Lower lobe of right lung (tissue), 2 donors: ENCODE results near the gene PNPLA2. TPM values are rescaled to one million over a fixed set of nuclear protein-coding genes. Genes with fewer than 3 reads are reported as not detected.

Source experiments
- ATAC-seq, 2 donors: fragments of 200-7000 bp; cut with Tn5 transposase; one replicate each; pipeline ENCODE4 v1.9.1; 2020 to 2022; ENCODE audit warnings: mild to moderate bottlenecking in 2 of 2, moderate library complexity in 2 of 2
- DNase-seq: peaks from one replicate; pipeline ENCODE4 v3.0.0-alpha.2; 2020
- H3K27ac ChIP-seq: fragments of 200-600 bp; one replicate; pipeline ENCODE4 v1.8.0; 2022
- H3K27me3 ChIP-seq: fragments of 200-600 bp; one replicate; pipeline ENCODE4 v1.8.0; 2022; ENCODE audit warnings: low read depth
- H3K36me3 ChIP-seq: fragments of 200-600 bp; one replicate; pipeline ENCODE4 v1.8.0; 2022; ENCODE audit warnings: mild to moderate bottlenecking
- H3K4me1 ChIP-seq: fragments of 200-600 bp; one replicate; pipeline ENCODE4 v1.8.0; 2022
- H3K4me3 ChIP-seq: fragments of 200-600 bp; one replicate; pipeline ENCODE4 v1.8.0; 2022; ENCODE audit warnings: mild to moderate bottlenecking
- H3K9me3 ChIP-seq: fragments of 200-600 bp; one replicate; pipeline ENCODE4 v1.8.0; 2022
- intact Hi-C: fragments of 100-400 bp; cut with DNase I; formaldehyde crosslinking; loops from one replicate; pipeline ENCODE4 v1.11.0; 2022
- total RNA-seq: library from RNA; stranded (reverse); fragmentation: NEBNext Ultra II Directional; extraction: Animal tissue kit (Norgen Biotek cat#: 25700); gene quantifications from one replicate; pipeline ENCODE4 v1.2.1, GENCODE V29; 2021
- TF ChIP-seq, protein P1 (sequence below): fragments of 200-600 bp; IDR thresholded peaks from one replicate; pipeline ENCODE4 v1.8.0; 2022; ENCODE audit warnings: antibody characterized with exemption, mild to moderate bottlenecking
- donor health status: DM: no; HTN: yes; CAD: no; lungs with severe emphysema.

Gene PNPLA2
- total RNA-seq, 1 donor from 2014 or later = 137 TPM

DNA sequence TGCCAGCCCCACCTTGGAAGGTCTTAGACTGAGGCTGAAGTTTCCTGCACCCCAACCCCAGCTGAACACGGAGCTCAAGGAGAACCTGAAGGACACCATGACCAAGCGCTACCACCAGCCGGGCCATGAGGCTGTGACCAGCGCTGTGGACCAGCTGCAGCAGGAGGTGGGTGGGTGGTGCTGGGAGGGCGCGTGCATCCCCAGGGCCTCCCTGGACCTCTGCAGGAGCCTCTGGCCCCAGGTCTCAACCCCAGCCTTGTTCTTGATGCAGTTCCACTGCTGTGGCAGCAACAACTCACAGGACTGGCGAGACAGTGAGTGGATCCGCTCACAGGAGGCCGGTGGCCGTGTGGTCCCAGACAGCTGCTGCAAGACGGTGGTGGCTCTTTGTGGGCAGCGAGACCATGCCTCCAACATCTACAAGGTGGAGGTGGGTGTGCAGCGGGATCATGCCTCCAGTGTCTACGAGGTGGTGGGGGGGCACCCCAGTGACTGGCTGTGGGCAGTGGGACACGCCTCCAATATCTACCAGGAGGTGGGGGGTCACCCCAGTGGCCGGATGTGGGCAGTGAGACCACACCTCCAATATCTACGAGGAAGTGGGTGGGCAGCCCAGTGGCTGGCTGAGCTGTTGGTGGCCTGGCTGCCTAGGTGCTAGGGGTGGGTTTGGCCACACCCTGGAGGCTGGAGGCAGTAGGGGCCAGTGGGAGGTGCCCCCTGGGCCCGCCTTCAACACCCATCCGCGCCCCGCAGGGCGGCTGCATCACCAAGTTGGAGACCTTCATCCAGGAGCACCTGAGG is 18.7 kb downstream of the PNPLA2 start:
- Histone ChIP-seq H3K4me3 (no peak overlapping the region), H3K27me3 (no peaks in the 10 kb centered on the region), H3K4me1 (peaks cover 72% of the 10 kb centered on the region), H3K36me3 (peaks cover 52% of the 10 kb centered on the region), H3K27ac (no peak overlapping the region), H3K9me3 (no peaks in the 10 kb centered on the region)
- intact Hi-C loops = no loop called here
- no peak for ATAC-seq
- DNase-seq = peak; percentile 51
- TF ChIP-seq, protein P1, sequence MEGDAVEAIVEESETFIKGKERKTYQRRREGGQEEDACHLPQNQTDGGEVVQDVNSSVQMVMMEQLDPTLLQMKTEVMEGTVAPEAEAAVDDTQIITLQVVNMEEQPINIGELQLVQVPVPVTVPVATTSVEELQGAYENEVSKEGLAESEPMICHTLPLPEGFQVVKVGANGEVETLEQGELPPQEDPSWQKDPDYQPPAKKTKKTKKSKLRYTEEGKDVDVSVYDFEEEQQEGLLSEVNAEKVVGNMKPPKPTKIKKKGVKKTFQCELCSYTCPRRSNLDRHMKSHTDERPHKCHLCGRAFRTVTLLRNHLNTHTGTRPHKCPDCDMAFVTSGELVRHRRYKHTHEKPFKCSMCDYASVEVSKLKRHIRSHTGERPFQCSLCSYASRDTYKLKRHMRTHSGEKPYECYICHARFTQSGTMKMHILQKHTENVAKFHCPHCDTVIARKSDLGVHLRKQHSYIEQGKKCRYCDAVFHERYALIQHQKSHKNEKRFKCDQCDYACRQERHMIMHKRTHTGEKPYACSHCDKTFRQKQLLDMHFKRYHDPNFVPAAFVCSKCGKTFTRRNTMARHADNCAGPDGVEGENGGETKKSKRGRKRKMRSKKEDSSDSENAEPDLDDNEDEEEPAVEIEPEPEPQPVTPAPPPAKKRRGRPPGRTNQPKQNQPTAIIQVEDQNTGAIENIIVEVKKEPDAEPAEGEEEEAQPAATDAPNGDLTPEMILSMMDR = no peak

DNA sequence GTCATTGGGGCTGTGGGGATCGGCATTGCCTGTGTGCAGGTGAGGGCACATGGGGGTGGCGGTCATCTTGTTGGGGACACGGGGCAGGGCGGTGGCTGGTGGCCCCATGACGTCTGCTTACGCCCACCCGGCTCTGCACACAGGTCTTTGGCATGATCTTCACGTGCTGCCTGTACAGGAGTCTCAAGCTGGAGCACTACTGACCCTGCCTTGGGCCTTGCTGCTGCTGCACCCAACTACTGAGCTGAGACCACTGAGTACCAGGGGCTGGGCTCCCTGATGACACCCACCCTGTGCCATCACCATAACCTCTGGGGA is 19.2 kb downstream of the PNPLA2 start:
- Histone ChIP-seq H3K27ac (no peak overlapping the region), H3K9me3 (no peaks in the 10 kb centered on the region), H3K27me3 (no peaks in the 10 kb centered on the region), H3K4me3 (no peak overlapping the region), H3K36me3 (peaks cover 52% of the 10 kb centered on the region), H3K4me1 (peaks cover 70% of the 10 kb centered on the region)
- TF ChIP-seq, protein P1 = no peak
- intact Hi-C loops = no loop called here
- no peak for ATAC-seq
- DNase-seq = no peak

DNA sequence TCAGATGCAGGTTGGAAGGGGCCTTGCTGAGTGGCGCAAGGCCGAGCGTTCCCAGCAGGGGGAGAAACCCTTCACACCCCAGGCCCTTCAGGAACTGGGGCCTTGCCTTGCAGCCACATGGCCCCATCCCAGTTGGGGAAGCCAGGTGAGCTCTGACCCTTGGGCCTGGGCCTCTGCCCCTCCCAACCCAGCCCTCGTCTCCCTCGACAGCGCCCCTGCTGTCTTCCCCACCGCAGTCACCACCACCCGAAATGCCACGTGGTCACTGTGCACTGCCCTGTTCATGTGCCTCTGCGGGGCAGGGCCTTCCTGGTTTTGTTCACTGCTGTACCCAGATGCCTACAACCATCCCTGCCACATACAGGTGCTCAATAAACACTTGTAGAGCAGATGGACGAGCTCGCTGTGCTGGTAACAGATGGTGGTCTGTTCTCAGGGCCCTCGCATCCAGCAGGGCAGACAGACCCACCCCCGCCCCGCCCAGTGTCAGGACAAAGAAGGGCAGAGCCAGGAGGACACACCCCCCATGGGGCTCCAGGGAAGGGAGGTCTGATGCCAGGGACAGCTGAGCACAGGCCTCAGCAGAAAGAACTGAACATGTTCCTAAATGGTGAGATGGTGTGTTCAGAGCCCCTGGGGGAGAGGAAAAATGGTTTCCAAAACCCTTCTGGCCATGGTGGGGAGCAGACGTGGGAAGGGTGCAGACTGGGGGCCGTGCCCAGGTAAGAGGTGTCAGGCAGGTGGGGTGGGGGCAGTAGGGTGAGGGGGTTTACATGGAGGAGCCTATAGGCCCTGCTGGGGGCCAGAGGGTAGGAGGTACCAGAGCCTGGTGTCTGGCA is 19.9 kb downstream of the PNPLA2 start:
- Histone ChIP-seq H3K4me1 (peaks cover 71% of the 10 kb centered on the region), H3K27me3 (no peaks in the 10 kb centered on the region), H3K4me3 (no peak overlapping the region), H3K36me3 (peaks cover 52% of the 10 kb centered on the region), H3K27ac (no peak overlapping the region), H3K9me3 (no peaks in the 10 kb centered on the region)
- TF ChIP-seq, protein P1 = peak; percentile 13
- DNase-seq (no peak), ATAC-seq (no peak)
- intact Hi-C loops = no loop called here

DNA sequence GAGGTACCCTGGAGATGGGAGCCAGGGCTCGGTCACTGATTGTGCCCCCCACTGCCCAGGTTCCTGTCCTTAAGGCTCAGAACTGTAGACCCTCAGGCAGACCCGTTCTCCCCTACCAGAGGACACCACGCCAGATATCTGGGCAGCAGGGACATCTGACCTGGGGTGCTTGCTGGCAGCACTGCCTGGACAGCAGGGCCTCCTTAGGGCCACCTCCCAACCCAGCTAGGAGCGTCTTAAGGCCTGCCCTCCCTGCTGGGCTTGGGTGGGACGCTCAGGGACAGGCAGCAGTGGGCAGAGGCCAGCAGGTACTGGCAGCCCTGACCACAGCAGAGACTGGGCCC is 20.5 kb downstream of the PNPLA2 start:
- H3K27me3 ChIP-seq = no peaks in the 10 kb centered on the region
- no peak for DNase-seq
- no peak overlapping the region for H3K4me3 ChIP-seq
- TF ChIP-seq, protein P1 = no peak
- peaks cover 70% of the 10 kb centered on the region for H3K4me1 ChIP-seq
- no peaks in the 10 kb centered on the region for H3K9me3 ChIP-seq
- no peak overlapping the region for H3K27ac ChIP-seq
- ATAC-seq = no peak
- H3K36me3 ChIP-seq = peaks cover 52% of the 10 kb centered on the region
- intact Hi-C loops = no loop called here

DNA sequence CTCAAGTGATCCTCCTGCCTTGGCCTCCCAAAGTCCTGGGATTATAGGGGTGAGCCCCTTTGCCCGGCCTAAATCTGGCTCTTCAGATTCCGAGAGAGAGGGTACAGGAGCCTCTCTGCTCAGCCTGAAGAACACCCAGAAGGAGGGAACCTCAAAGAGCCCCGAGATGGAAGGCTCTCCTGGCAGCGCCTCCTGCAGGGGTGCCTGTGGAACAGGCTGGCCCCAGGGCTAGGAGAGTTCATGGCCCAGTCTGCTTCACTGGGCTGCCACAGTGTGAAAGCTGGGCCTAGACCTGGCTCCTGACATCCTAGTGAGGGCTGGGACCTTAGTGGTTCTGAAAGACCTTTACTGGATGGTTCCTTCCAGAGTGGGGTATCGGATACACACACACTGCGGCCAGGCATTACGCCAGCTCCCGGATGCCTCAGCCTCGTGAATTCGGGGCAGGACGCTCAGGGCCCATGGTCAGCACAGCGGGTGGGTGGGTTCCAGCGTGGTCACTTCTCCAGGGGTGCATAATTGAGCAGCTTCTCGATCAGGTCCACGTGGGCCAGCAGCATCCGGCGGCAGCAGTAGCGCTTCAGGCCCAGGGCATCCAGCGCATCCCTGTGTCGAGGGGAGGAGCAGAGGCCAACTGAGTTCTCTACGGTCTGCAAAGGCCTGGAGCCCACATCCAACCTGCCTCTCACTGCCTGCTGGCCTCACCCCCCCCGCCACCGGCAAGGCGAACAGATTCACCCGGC is 21.3 kb downstream of the PNPLA2 start:
- Histone ChIP-seq H3K27ac (peak overlapping the region; percentile 6), H3K9me3 (no peaks in the 10 kb centered on the region), H3K4me3 (peak overlapping the region; percentile 99), H3K4me1 (peaks cover 66% of the 10 kb centered on the region), H3K36me3 (peaks cover 52% of the 10 kb centered on the region), H3K27me3 (no peaks in the 10 kb centered on the region)
- DNase-seq (no peak), ATAC-seq (no peak)
- TF ChIP-seq, protein P1 = no peak
- intact Hi-C loops = no loop called here
